Activated T-cell treated with anti-CD3 and anti-CD28 coated beads for 48 hours (primary cell): ENCODE measurements around the gene TCF7L1.

Experiments used
- DNase-seq: peaks from one replicate; pipeline ENCODE4 v3.0.0-alpha.2; 2020; ENCODE audit warnings: low read depth

The TCF7L1 gene

GRCh38 chr2:85255456-85255812 is 122.2 kb downstream of the TCF7L1 start:
- DNase-seq: no peak

- DNase-seq: no peak
Measured at GRCh38 chr2:85255813-85256594, 122.8 kb downstream of the TCF7L1 start.

GRCh38 chr2:85257359-85257969 is 124.3 kb downstream of the TCF7L1 start:
- no peak for DNase-seq

- DNase-seq: no peak
Measured at GRCh38 chr2:85257970-85258605, 124.9 kb downstream of the TCF7L1 start.

GRCh38 chr2:85259101-85259590 is 126.0 kb downstream of the TCF7L1 start:
- no peak for DNase-seq

GRCh38 chr2:85259879-85260278 is 126.7 kb downstream of the TCF7L1 start:
- DNase-seq: no peak

- DNase-seq: no peak
Measured at GRCh38 chr2:85263591-85263990, 130.4 kb downstream of the TCF7L1 start.

GRCh38 chr2:85264471-85264870 is 131.3 kb downstream of the TCF7L1 start:
- no peak for DNase-seq

- no peak for DNase-seq
Measured at GRCh38 chr2:85265304-85265703, 132.1 kb downstream of the TCF7L1 start.

- DNase-seq: peak; percentile 55
Measured at GRCh38 chr2:85266146-85267041, 133.2 kb downstream of the TCF7L1 start.

- no peak for DNase-seq
Measured at GRCh38 chr2:85269959-85270358, 136.8 kb downstream of the TCF7L1 start.

- DNase-seq: no peak
Measured at GRCh38 chr2:85272357-85272756, 139.2 kb downstream of the TCF7L1 start.

GRCh38 chr2:85273738-85274731 is 140.8 kb downstream of the TCF7L1 start:
- DNase-seq: no peak

- no peak for DNase-seq
Measured at GRCh38 chr2:85275984-85276540, 142.9 kb downstream of the TCF7L1 start.

- no peak for DNase-seq
Measured at GRCh38 chr2:85276571-85277118, 143.5 kb downstream of the TCF7L1 start.

GRCh38 chr2:85277416-85278158 is 144.4 kb downstream of the TCF7L1 start:
- no peak for DNase-seq

GRCh38 chr2:85278361-85278760 is 145.2 kb downstream of the TCF7L1 start:
- no peak for DNase-seq

GRCh38 chr2:85281553-85281952 is 148.4 kb downstream of the TCF7L1 start:
- no peak for DNase-seq

GRCh38 chr2:85282914-85283313 is 149.7 kb downstream of the TCF7L1 start:
- DNase-seq: no peak
